Ascending aorta (tissue), 2 donors: ENCODE data around the gene APOLD1. TPM values are rescaled to one million over a fixed set of nuclear protein-coding genes. Genes with fewer than 3 reads are reported as not detected.
"Not testable (repeated sequence)": the region's sequence is repeated elsewhere in the genome, so short reads cannot be mapped to it uniquely, and the experiment has no call there.

ENCODE experiments used
- DNase-seq, 2 donors: peaks; one replicate each; pipeline ENCODE4 v3.0.0-alpha.2; 2019; ENCODE audit warnings: low spot score in 2 of 2
- H3K27ac ChIP-seq, 2 donors: fragments of 200-600 bp; sonication (generic); one replicate each; pipeline ENCODE4 v1.5.1; 2016 to 2017; ENCODE audit warnings: mild to moderate bottlenecking in 1 of 2
- H3K27me3 ChIP-seq: fragments of 200-600 bp; sonication (generic); one replicate; pipeline ENCODE4 v1.5.1; 2017
- H3K36me3 ChIP-seq, 2 donors: fragments of 200-600 bp; sonication (generic); one replicate each; pipeline ENCODE4 v1.5.1; 2016
- H3K4me1 ChIP-seq, 2 donors: fragments of 200-600 bp; sonication (generic); one replicate each; pipeline ENCODE4 v1.5.1; 2016 to 2017; ENCODE audit warnings: mild to moderate bottlenecking in 1 of 2
- H3K4me3 ChIP-seq, 2 donors: fragments of 200-600 bp; sonication (generic); one replicate each; pipeline ENCODE4 v1.5.1; 2016 to 2017; ENCODE audit warnings: mild to moderate bottlenecking in 1 of 2
- H3K9me3 ChIP-seq, 2 donors: fragments of 200-600 bp; sonication (generic); one replicate each; pipeline ENCODE4 v1.5.1; 2016
- intact Hi-C: fragments of 100-400 bp; cut with DNase I; formaldehyde crosslinking; loops from one replicate; pipeline ENCODE4 v1.15.1; 2023
- total RNA-seq: library from RNA; depleted of rRNA; stranded (reverse); fragments of >200 nt; gene quantifications from one replicate; pipeline ENCODE4 v1.1.0, GENCODE V29; 2016
- TF ChIP-seq, protein P1 (sequence below), 3 experiments: fragments of 200-600 bp in 2 of 3; fragments of 450-650 bp in 1 of 3; sonication (generic) in 2 of 3; IDR thresholded peaks; one replicate each; pipeline ENCODE4 v1.5.1; 2016 to 2019; ENCODE audit warnings: antibody characterized with exemption in 3 of 3, mild to moderate bottlenecking in 1 of 3, moderate library complexity in 1 of 3

APOLD1 gene
- total RNA-seq, 1 donor from 2014 or later, result 189 TPM

DNA sequence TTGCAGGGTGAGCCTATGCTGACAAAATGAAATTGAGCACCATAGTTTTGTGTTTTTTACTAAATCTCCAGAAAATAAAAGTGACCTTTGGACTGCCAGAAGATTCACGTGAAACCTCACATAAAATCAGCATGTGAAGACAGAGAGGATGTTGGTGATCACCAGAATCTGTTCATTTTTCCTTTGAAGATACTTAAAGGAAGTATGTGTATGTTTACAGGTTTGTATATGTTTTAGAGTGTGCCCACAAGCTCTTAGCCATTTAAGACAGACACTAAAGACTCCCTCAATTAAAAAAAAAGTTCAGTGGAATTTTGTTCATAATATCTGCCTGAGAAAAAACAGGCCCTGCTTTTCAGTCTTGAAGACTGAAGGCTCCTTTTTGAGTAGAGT is 53.5 kb downstream of the APOLD1 start:
- DNase-seq, result no peak
- no peaks in the 10 kb centered on the region for H3K36me3 ChIP-seq
- H3K4me1 ChIP-seq, result peaks cover 0 to 11% of the 10 kb centered on the region in 2 donors
- H3K4me3 ChIP-seq, result no peak overlapping the region
- no peaks in the 10 kb centered on the region for H3K9me3 ChIP-seq
- peak overlapping the region in 1 of 2 donors; percentile 46 for H3K27ac ChIP-seq
- H3K27me3 ChIP-seq, result no peaks in the 10 kb centered on the region
- TF ChIP-seq, protein P1, sequence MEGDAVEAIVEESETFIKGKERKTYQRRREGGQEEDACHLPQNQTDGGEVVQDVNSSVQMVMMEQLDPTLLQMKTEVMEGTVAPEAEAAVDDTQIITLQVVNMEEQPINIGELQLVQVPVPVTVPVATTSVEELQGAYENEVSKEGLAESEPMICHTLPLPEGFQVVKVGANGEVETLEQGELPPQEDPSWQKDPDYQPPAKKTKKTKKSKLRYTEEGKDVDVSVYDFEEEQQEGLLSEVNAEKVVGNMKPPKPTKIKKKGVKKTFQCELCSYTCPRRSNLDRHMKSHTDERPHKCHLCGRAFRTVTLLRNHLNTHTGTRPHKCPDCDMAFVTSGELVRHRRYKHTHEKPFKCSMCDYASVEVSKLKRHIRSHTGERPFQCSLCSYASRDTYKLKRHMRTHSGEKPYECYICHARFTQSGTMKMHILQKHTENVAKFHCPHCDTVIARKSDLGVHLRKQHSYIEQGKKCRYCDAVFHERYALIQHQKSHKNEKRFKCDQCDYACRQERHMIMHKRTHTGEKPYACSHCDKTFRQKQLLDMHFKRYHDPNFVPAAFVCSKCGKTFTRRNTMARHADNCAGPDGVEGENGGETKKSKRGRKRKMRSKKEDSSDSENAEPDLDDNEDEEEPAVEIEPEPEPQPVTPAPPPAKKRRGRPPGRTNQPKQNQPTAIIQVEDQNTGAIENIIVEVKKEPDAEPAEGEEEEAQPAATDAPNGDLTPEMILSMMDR (IDR thresholded peaks at IDR 0.05), result no peak
- intact Hi-C loops, result no loop called here

DNA sequence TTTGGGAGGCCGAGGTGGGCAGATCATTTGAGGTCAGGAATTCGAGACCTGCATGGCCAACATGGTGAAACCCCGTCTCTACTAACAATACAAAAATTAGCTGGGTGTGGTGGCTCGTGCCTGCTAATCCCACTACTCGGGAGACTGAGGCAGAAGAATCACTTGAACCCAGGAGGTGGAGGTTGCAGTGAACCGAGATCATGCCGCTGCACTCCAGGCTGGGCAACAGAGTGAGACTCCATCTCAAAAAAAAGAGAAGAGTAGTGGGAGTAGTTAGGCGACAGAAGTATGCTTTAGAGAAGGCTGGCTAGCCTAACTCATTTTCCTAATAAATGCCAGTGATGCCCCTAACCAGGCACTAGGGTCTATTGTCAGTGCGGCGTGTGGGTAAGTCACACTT is 54.0 kb downstream of the APOLD1 start:
- H3K36me3 ChIP-seq, H3K4me3 ChIP-seq, intact Hi-C loops, H3K27me3 ChIP-seq, H3K9me3 ChIP-seq, DNase-seq: not testable (repeated sequence)
- H3K4me1 ChIP-seq, result peaks cover 0 to 11% of the 10 kb centered on the region in 2 donors
- peak overlapping the region; percentile 46 to 66 for H3K27ac ChIP-seq

DNA sequence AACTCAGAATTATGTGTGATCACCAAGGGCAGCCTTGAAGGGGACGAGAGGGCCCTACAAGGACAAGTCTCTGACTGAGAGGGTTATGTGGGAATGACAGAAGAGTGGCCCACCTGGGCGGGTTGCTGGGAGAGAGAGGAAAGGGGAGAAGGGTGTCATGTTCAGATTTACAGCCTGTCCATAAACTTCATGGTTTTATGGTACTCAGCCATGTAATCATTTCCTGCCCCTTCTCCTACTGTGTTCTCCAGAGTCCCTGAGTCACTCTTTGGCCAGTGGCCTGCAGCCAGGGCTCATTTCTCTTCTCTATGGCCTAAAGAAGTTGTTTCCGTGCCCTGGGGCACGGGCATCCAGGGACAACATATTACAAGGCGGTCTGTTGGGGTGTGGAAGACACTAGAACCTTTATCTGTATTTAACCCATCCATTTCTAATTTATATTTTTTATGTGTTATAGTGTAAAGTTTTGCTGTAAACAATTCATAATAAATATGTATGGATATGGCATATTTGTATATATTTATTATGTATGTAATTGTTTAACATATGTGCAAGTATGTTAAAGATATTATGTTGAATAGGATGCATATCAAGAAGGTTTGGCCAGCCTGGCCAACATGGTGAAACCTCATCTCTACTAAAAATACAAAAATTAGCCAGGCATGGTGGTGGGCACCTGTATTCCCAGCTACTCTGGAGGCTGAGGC is 54.6 kb downstream of the APOLD1 start:
- Histone ChIP-seq H3K9me3 (no peaks in the 10 kb centered on the region), H3K27me3 (no peaks in the 10 kb centered on the region), H3K4me1 (peaks cover 0 to 11% of the 10 kb centered on the region in 2 donors), H3K27ac (peak overlapping the region; percentile 46 to 66), H3K4me3 (no peak overlapping the region), H3K36me3 (no peaks in the 10 kb centered on the region)
- intact Hi-C loops, result no loop called here
- peak; percentile 27 to 83 for DNase-seq
- TF ChIP-seq, protein P1 (IDR thresholded peaks at IDR 0.05), result no peak

DNA sequence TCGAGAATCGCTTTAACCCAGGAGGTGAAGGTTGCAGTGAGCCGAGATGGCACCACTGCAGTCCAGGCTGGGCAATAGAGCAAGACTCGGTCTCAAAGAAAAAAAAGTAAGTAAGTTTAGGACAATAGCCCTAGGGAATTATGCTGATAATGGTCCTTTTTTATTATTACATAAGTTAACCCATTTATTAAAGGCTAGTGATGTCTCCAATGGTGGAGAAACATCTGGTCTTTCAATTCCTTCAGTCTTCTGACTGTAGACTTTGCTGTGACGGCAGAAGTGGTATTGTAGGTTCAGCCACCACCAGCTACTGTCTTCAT is 55.1 kb downstream of the APOLD1 start:
- TF ChIP-seq, protein P1 (IDR thresholded peaks at IDR 0.05), result no peak
- no peak for DNase-seq
- Histone ChIP-seq H3K4me1 (peaks cover 0 to 11% of the 10 kb centered on the region in 2 donors), H3K27ac (no peak overlapping the region), H3K27me3 (no peaks in the 10 kb centered on the region), H3K4me3 (no peak overlapping the region), H3K9me3 (no peaks in the 10 kb centered on the region), H3K36me3 (no peaks in the 10 kb centered on the region)
- intact Hi-C loops, result no loop called here

Other genes with a start within 250 kb of the APOLD1 start
- 54.8 TPM for gene DUSP16, start 222.8 kb upstream of the APOLD1 start, total RNA-seq
- gene CREBL2, start 173.8 kb upstream of the APOLD1 start, total RNA-seq, result 19.4 TPM
- not detected for gene GPR19, start 89.5 kb upstream of the APOLD1 start, total RNA-seq
- 65.1 TPM for gene CDKN1B, start 68.3 kb upstream of the APOLD1 start, total RNA-seq
- gene DDX47, start 27.7 kb downstream of the APOLD1 start, total RNA-seq, result 36.4 TPM
- gene GPRC5A, start 105.9 kb downstream of the APOLD1 start, total RNA-seq, result 23.8 TPM
- gene GPRC5D, start 166.5 kb downstream of the APOLD1 start, total RNA-seq, result not detected
- gene HEBP1, start 214.6 kb downstream of the APOLD1 start, total RNA-seq, result 56.6 TPM